Midbrain (tissue), 1 donor: ENCODE data around the gene PDE4B.

ENCODE experiments used
- DNase-seq: peaks from one replicate; lab custom pipeline; 2025; lab: John Stamatoyannopoulos, UW

Gene PDE4B

DNA sequence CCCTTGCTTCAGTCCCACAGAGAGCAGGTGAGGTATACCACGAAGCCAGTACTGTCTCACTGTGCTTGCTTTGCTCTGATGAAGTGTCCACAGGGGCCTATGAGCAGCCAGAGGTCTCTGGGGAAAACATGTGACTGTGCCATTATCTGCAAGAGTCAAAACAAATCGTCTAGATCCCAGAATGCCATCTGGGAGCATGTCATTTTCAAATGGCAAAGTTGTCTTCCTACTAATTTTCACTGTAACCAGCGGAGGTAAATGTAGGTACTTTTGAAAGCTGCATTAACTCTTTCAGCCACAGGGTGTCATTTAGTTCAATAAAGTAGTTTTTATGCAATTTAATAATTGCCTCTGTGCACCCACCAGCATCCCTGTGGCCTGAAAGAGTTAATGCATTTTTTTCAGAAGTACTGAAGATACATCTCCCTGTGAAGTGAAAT is 567.6 kb downstream of the PDE4B start:
- DNase-seq = no peak

DNA sequence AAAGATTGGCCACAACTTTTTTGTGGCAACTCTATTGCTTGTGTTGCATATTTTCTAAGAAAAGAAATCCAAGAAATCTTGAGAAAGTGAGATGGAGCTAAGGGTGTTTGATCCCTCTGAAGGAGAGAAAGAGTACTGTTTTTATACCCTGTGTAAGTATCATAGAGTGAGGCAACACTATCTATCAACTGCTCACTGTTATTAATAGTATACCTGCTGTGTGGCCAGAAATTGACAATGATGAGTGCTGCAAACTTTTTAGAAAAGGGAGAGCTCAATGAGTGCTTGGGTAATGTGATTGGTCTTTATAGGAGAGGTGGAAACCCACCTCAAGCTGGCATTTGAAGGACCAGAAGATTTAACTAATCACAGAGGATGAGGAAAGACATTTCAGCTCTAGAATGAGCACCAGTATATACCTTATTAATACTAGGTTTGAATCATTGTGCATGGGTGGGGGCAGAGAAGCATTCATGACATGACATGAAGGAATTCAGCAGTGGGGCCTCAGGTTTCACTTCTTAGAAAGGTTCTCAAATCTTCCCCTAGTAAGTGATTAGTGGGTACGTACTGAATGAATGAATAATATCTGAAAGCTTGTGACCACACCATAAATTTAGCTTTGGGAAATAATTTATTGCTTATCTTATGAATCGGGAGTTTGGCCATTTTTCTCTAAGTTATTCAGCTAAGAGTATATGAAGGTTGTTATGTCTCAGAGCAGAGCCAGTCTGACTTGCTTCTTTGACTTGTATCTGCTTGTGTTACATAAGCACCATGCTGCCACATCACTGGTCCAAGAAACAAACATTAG is 572.1 kb downstream of the PDE4B start:
- DNase-seq = no peak

GRCh38 chr1:66365635-66366034 is 572.9 kb downstream of the PDE4B start:
- DNase-seq = no peak

DNA sequence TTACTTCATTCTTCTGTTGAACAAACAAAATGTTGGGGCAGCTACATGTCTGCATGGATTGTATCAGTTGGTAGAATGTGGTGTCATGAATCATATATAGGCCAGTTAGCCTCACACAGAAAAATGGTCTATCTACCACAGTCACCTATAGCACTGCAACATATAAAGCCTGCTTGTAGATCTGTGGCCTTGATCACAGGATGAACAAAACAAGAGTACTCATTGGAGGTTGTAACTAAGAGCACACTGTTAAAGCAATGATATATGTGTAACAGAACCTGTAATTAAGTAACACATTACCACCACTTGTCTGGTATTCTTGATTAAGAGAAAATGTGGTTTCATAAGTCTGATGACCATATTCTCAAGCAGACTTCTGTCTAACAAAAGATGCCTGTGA is 573.9 kb downstream of the PDE4B start:
- no peak for DNase-seq

DNA sequence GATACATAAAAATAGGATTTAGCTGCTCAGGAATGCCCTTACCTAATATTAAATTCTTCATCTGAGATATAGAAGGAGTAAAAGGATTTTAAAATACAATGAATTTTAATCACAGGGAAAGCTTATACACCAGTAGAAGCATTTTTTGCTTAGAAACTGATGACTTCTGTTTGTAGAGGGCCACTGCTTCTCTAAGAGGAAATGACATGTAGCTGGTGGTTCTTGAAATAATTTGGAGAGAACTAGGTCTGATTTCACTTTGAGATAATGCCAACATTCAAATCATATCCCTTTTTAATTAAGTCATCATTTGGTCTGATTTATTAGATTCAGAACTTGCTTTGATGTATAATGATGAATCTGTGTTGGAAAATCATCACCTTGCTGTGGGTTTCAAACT is 574.7 kb downstream of the PDE4B start:
- no peak for DNase-seq

- DNase-seq = no peak
Observed at GRCh38 chr1:66368261-66368660, 575.6 kb downstream of the PDE4B start.

DNA sequence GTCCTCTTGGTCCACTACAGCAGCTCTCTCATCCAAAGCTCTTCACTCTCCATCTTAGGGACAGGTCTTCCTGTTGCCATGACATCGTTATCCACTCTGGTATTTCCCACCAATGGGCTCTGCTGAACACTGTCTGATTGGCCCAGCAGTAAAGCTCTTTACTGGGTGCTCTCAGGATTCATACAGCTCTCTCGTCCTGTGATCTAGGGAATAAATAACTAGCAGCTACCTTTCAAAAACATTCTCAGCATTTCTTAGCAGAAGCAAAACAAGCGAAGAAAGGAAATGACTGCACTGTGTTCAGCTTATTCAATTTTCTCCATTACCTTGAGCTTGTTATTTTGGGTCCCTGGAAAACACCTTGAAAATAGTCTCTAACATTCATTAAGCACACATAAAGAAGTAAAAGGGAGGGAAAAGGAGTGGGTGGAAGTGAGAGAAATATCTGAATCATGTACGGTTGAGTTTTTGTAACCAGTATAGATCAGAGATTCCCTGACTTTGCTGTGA is 577.8 kb downstream of the PDE4B start:
- DNase-seq = no peak

DNA sequence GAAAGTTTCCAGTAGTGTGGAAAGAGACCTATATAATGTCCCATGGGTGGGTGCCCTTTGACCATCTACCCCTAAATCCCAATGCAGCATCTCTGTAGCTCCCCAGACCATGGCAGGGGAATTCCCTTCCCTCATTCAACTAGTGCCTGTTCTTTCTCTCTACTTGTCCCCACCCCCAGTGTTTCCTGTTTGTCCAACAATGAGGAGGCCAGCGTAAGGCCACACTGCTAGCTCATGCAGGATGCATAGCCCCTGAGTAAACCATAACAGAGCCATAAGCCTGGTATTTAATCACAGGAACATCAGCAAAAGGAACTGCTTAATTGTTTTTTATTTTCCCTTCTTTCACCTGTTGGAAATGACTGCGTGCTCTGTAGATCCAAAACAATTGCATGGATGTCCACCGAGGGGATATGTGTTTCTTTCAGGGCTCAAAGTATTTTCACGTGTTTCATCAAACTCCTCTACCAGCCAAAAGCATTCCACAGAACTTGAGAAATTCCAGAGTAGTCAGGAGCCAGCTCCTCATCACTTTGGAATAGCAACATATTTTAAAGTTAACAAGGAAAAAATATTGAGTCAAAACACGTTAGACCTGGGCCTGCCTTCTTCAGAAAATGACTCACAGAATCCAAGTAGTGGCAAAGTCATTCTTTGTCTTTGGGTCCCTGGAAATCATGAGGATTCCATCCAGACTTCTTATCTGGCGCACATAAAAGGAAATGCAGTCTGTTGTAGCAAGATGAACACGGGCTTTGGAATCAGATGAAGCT is 578.7 kb downstream of the PDE4B start:
- no peak for DNase-seq

- DNase-seq = peak; percentile 33
Observed at GRCh38 chr1:66372522-66373101, 579.9 kb downstream of the PDE4B start.

DNA sequence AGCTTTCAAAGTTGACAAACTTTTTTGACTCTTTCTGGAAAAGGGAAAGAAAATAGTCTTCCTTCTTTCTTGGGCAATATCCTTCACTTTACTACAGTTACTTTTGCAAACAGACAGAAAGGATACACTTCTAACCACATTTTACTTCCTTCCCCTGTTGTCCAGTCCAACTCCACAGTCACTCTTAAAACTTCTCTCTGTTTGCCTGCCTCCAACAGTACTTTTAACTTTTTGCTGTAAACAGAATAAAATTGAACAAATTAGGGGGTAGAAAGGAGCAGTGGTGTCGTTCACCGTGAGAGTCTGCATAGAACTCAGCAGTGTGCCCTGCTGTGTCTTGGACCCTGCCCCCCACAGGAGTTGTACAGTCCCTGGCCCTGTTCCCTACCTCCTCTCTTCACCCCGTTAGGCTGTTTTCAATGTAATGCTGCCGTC is 580.5 kb downstream of the PDE4B start:
- DNase-seq = no peak

DNA sequence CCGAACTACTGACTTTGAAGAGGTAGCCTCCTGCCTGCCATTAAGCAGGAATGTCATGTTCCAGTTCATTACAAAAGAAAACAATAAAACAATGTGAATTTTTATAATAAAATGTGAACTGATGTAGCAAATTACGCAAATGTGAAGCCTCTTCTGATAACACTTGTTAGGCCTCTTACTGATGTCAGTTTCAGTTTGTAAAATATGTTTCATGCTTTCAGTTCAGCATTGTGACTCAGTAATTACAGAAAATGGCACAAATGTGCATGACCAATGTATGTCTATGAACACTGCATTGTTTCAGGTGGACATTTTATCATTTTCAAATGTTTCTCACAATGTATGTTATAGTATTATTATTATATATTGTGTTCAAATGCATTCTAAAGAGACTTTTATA is 581.5 kb downstream of the PDE4B start:
- no peak for DNase-seq

GRCh38 chr1:66374561-66375111 is 581.9 kb downstream of the PDE4B start:
- DNase-seq = peak; percentile 45

GRCh38 chr1:66375125-66375524 is 582.4 kb downstream of the PDE4B start:
- no peak for DNase-seq

GRCh38 chr1:66380452-66381212 is 587.9 kb downstream of the PDE4B start:
- no peak for DNase-seq

DNA sequence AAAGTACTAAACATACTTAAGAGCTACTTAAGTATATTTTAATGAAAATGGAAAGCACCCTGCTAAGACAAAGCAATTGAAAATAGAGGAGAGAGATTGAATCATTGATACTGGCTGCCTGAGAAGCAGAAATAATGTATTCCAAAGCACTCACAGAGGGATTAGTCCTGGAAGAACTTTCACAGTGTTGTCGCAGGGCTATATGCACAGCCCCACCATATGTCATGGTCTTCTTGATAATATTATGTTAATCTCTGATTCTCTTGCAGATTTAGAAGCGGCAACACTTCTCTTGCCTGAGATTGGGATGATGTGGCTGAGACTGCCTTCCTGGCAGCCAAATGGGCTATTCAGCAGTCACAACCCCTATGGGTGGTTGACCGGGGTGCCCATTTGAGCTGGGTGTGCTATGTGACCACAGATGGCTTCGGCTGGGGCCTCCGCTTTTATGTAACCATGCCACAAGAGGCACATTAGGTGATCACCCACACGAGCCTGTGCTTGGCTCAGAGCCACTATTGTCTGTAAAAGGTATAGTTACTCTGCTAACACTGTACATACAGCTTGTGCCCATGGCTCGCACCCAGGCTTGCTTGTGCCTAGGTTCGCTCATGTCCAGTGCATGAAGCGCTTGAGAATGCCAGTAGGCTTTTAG is 589.1 kb downstream of the PDE4B start:
- no peak for DNase-seq

- DNase-seq = no peak
Observed at GRCh38 chr1:66383168-66383567, 590.5 kb downstream of the PDE4B start.

- DNase-seq = no peak
Observed at GRCh38 chr1:66383611-66384010, 590.9 kb downstream of the PDE4B start.

- no peak for DNase-seq
Observed at GRCh38 chr1:66384258-66384921, 591.7 kb downstream of the PDE4B start.

GRCh38 chr1:66386712-66387111 is 594.0 kb downstream of the PDE4B start:
- DNase-seq = no peak

- peak; percentile 39 for DNase-seq
Observed at GRCh38 chr1:66388913-66389312, 596.2 kb downstream of the PDE4B start.
